ENCODE data around the gene SDHC.
A peak's percentile ranks its signal among the peaks of the same experiment; 100 is the strongest.

SDHC gene
- total RNA-seq: 18.6 to 69.5 (median 47.9) reads per million in 17 experiments

- peak; percentile 93 to 97 (median 96) for DNase-seq
Measured at GRCh38 chr1:161314201-161314981, at the start of gene SDHC. Gene SDHC, plus strand, starts transcription at chr1:161314381. Its CDS starts 25 bp downstream, at chr1:161314406.

DNA sequence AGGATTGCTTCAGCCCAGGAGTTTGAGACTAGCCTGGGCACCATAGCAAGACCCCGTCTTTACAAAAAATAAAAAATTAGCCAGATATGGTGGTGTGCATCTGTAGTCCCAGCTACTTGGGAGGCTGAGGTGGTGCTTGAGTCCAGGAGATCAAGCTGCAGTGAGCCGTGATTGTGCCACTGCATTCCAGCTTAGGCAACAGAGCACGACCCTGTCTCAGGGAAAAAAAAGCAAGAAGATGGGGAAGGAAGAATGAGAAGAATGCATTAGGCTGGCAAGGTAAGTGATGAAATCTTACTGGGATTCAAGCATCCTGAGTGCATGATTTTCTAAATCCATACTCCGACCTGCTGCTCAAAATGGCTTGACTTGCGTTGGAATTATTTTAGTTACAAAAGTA lies 48.9 kb upstream of the SDHC start:
- no peak for DNase-seq

DNA sequence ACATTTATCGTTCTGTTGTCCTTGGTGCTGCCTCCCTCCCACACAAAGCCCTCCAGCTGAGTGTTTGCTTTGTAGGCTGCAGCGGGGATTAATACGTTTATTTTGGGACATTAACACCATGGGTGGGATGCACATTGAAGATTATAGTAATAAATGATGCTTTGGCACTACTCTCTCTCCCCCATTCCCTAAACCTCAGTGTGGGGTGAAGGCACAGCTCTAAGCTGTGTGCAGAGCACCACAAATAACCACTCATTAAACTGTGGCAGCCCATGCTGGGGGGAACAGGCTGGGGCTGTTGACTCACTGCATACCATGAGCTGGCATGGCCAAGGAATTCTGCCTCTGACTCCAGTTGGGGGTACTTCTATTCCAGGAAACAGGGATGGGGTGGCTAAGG lies 48.0 kb upstream of the SDHC start:
- no peak for DNase-seq

DNA sequence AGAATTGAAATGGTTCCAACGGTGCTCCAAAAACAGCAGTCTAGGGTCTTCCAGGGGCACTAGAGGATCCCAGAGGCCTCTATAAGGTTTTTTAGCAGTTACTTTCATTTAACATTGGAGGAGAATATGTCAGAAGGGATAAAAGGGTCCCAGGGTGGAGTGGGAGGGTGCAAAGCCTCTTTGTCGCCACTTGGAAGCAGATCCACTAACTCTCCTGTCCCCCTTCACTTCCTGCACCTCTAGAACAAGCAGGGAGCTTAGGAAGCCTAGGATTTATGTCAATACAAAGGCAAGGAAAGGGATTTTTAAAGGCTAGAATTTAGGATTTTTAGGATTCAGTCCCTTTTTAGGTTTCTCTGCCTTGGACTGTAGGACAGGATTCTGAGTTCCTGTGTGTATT lies 47.3 kb upstream of the SDHC start:
- DNase-seq: no peak

DNA sequence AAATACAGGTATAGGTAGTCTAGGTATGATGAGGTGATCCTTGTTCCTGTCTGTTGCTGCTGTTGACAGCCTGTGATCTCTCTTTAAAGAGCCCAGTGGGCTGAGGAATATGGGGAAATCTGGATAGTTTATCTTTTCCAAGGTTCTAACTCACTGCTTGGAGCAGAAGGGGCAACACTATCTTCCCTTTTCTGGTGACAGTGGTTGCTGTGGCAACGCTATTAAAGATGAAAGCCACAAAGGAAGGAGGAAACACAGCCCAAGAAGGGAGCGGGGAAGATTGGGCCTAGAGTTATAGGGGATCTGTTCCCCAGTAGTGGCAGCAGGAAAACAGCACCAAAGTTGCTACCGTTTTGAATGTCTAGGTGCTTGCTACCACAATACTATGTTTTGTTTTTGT lies 46.9 kb upstream of the SDHC start:
- peak; percentile 42 to 79 (median 61) for DNase-seq

- no peak for DNase-seq
Measured at GRCh38 chr1:161273402-161273801, 40.8 kb upstream of the SDHC start.

GRCh38 chr1:161274874-161275273 lies 39.3 kb upstream of the SDHC start:
- DNase-seq: no peak

DNA sequence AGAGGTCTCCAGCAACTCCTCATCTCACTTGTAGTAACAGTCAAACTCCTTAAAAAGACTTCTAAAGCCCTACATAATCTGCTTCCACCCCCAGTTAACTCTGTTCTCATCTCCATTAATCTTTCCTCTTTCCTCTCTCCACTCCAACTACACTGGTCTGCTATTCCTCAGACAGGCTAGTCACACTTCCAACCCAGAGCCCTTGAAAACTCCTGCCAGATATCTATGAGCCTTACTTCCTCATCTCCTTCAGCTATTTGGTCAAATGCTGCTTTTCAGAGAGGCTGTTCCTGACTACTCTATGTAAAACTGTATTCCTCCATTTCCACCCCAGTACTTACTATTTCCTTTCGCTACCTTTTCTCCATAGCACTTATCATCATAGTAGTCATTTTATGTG lies 31.2 kb upstream of the SDHC start:
- DNase-seq: peak in 3 of 4 experiments; percentile 22 to 51 (median 44)

DNA sequence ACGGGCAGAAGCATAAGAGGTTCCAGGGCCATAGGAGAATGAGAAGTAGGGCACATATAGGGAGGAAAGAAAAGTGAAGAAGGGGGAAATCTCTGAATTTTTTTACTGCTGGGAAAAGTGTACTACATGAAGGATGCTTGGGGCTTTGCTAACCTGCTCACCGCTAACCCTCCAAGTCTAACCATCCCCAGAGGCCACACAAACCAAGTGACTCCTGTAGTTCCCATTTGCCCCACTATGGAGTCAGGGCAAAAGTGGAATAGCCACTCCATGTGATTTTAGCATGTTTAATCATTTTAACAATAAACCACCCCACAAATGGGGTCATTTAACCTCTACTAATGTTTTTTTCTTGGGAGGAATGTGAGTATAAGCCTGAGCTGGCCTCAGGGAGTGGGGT lies 29.1 kb upstream of the SDHC start:
- DNase-seq: no peak

GRCh38 chr1:161285521-161285920 lies 28.7 kb upstream of the SDHC start:
- no peak for DNase-seq

GRCh38 chr1:161287482-161288054 lies 26.6 kb upstream of the SDHC start:
- no peak for DNase-seq

GRCh38 chr1:161290779-161291178 lies 23.4 kb upstream of the SDHC start:
- no peak for DNase-seq

- DNase-seq: no peak
Measured at GRCh38 chr1:161297415-161297814, 16.8 kb upstream of the SDHC start.

GRCh38 chr1:161298116-161298515 lies 16.1 kb upstream of the SDHC start:
- peak in 2 of 4 experiments; percentile 71 to 75 for DNase-seq

DNA sequence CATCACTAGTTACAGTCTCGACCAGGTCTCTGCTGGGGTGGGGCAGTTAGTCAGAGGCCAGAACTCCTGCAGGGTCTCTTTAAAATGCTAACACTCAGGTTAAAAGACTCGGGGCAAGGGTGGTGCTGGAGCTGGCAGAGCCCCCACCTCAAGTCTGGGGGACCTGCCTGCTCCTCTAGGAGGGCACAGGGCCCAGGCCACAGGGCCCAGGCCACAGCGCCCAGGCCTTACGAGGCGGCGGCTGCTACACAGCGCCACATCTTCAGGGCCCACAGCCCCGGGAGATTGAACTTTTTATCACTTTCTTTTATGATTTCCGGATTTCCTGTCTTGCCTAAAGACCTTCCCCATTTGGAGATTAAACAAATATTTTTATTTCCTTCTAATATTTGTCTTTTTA lies 14.8 kb upstream of the SDHC start:
- DNase-seq: no peak

DNA sequence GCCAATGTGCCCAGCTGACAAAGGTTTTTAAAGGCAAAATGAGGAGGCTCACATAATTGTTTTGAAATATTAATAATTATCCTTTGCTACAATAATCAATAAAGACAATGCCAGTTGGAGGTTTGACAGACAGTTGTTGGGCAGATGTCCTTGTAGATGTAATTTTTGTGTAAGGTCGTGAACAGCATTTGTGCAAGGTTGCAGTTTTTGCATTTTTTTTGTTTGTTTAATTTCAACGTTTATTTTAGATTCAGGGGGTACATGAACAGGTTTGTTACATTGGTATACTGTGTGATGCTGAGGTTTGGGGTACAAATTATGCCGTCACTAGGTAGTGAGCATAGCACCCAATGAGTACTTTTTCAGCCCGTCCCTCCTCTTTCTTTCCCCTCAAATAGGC lies 13.7 kb upstream of the SDHC start:
- no peak for DNase-seq

DNA sequence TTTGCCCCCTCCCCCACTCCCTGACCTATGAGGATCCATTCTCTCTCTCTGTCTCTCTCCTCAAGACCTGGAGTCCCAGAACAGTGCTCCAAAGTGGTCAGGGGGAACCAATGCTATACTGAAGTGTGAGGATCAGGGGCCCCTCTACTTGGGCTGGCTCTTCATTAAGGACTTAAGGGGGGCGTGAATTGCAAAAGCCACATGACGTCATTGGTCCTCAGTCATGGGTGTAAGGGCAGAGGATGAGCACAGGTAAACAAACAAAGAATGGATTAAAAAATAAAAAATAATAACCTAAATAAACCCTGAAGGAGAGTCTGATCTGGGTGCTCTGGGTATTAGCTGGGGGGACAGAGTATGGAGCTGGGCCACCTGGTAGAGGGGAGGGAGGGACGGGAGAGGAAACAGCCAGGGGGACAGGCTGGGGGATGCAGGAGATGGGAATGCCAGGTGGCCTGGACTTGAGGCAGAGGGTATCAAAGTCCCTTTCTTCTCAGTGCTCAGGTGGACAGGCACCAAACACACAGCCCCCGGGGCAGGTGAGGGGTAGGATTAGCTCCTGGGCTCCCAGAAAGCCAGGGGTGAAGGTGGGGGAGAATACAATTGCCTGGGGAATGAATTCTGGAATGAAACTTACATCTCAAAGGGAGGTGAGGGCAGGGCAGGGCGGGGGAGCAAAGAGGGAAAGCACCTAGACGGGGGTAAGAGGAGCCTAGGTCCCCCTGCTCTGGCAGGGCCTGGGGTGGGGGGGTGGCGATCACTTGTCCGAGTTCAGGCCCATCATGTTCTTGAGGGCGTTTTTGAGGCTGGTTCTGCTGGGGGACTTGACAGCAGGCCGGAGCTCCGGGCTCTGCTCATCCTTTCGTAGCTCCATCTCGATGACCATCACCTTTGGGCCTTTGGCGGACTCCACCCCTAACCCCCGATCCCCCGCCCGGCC lies 9.0 kb upstream of the SDHC start:
- DNase-seq: no peak

DNA sequence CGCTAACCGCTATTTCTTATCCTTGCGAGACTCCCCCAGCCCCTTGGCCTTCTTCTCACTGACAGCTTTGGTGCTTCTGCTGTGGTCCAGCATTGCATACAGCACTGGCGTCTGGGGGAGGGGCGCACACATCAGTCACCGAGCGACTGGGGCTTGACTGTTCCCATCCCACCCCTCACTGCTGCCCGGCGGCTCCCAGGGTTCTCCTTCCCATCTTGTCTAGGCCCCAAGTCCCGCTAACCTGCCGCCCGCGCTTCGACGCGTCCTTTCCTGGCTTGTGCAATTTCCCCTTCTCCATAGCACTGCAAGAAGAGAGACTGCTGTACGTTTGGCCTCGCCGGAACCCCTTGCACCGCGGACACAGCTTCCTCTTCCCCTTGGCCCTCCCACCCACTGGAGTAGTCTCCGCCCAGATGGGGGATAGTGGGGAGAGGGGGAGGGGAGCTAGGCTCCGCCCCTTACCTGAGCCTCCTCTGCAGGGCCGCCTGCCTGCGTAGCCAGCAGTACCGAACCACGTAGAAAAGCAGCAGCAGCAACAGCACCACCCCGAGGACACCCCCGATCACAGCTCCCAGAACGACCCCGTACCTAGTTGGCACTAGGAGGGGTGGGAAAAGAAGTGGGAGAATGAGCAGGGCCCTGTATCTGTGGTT lies 8.2 kb upstream of the SDHC start:
- DNase-seq: peak; percentile 91 to 95 (median 94)

DNA sequence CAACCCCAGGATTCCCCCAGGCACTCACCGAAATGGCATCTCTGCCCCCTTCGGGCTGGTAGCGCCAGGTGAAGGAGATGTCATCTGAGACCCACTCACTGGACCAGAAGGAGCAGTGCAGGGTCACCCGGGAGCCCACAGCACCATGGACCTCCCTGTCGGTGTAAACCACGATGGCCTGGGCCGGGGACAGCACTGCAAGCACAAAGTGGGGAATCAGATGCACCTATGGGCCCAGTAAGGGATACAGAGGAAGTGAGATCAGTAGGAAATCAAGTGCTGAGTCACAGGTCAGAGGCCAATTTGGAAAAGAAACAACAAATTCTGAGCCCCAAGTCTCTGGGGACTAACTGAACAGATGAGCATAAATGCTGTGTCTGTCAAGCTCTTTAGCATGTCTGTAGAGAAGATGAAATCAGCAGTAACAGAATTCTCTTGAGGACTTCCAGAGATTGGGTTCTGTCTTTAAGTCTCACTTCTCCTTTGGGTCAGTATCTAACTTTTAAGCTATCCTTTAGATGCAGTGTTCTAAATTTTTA lies 6.9 kb upstream of the SDHC start:
- DNase-seq: peak; percentile 24 to 61 (median 48)

DNA sequence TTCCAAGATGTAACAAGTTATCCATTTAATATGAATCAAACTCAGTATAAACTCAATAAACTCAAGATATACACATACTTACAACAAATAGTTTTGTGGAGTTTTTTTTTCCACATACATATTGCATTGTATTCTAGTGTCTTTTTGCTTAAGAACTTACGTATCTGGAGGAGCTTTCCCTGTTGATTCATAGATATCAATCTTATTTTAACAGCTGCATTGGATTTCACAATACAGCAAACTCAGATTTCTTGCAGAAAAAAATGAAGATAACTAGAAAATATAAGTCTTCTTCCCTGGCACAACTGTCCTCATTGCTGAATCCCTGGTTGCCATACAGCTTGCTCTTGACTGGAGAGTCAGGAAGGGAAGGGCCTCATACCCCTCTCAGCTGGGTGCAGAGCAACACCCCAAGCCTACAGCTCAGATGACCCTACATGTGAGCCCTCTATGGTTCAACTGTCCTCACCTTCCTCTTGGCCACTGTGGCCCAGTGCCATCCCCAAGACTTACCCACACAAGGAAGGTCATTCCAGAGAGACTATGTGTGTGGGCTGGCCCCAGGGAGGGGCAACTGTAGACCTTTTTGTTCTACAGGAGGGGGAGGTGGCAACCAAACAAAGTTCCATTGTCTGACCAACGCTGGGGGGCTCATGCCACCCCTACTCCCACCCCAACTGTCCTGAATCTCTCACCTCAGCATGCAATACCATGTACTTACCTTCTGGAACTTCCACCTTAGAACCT lies 6.1 kb upstream of the SDHC start:
- DNase-seq: peak in 1 of 4 experiments; percentile 20

GRCh38 chr1:161309868-161310267 lies 4.3 kb upstream of the SDHC start, which contains the start of gene MPZ:
Gene MPZ, minus strand, starts transcription at chr1:161309968. Its CDS starts 63 bp downstream, at chr1:161309905.
- no peak for DNase-seq
